ENCODE measurements around the gene GRK5.
A peak's percentile ranks its signal among the peaks of the same experiment; 100 is the strongest.

Gene GRK5

GRCh38 chr10:119286983-119287633, 79.7 kb downstream of the GRK5 start:
- Histone ChIP-seq H4K8ac (ENCODE audit: low read depth, low read length) (no peak overlapping the region), H3K4me1 (ENCODE audit: control insufficient read depth, low read depth, low read length) (peaks cover 2% of the 10 kb centered on the region), H2BK5ac (ENCODE audit: low read length) (no peak overlapping the region), H3K23ac (ENCODE audit: low read length) (no peak overlapping the region), H3K18ac (ENCODE audit: low read length) (no peak overlapping the region), H3K9ac (ENCODE audit: low read length) (no peak overlapping the region), H2BK120ac (ENCODE audit: low read depth, low read length) (no peak overlapping the region), H3K36me3 (ENCODE audit: control insufficient read depth, insufficient read depth, low read length) (no peaks in the 10 kb centered on the region), H3K79me2 (ENCODE audit: control insufficient read depth, insufficient read depth, low read length) (no peaks in the 10 kb centered on the region), H2AK5ac (ENCODE audit: low read length) (no peak overlapping the region), H4K5ac (ENCODE audit: low read length) (no peak overlapping the region), H3K4me2 (ENCODE audit: low read length) (no peak overlapping the region), H3K27me3 (ENCODE audit: insufficient read depth, low read length, poor library complexity) (no peaks in the 10 kb centered on the region), H3K79me1 (ENCODE audit: low read length) (no peaks in the 10 kb centered on the region), H3K56ac (ENCODE audit: low read length) (no peak overlapping the region), H2BK15ac (replicated peaks; ENCODE audit: low read depth) (no peak overlapping the region), H3K4ac (ENCODE audit: low read depth, low read length) (no peak overlapping the region), H3K27ac (ENCODE audit: low read depth, low read length) (no peak overlapping the region), H3K4me3 (ENCODE audit: low read length) (no peak overlapping the region)
- WGBS (ENCODE audit: extremely low coverage, insufficient coverage, low lambda C conversion rate) = no CpG with 5 or more reads among the region's 2 CpGs
- no peak for DNase-seq

DNA sequence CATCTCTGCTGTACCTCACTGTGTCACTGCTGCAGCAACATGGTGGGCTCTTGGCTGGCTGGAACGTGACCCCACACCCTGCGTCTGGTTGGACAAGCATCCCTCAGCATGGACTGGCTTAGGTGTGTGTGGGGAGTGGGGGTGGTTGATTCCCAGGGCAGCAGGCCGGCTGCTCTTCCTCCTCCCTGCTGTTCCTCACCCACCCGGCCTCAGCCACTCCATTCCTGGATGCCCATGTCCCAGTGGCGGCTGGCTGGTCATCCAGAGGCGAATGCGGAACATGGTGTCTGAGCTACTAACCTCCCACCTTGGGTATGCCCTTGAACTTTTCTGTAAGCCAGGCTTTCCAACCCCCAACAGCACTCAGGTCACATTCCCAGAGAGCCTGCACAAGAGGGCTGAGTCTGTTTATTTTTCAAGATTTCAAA, 81.2 kb downstream of the GRK5 start:
- no peak overlapping the region for H3K23ac ChIP-seq (ENCODE audit: low read length)
- no peak overlapping the region for H3K27ac ChIP-seq (ENCODE audit: low read depth, low read length)
- H3K4me3 ChIP-seq (ENCODE audit: low read length) = no peak overlapping the region
- no peaks in the 10 kb centered on the region for H3K79me2 ChIP-seq (ENCODE audit: control insufficient read depth, insufficient read depth, low read length)
- H2BK120ac ChIP-seq (ENCODE audit: low read depth, low read length) = no peak overlapping the region
- H3K79me1 ChIP-seq (ENCODE audit: low read length) = no peaks in the 10 kb centered on the region
- no peak overlapping the region for H3K9ac ChIP-seq (ENCODE audit: low read length)
- no peak overlapping the region for H3K4ac ChIP-seq (ENCODE audit: low read depth, low read length)
- H3K36me3 ChIP-seq (ENCODE audit: control insufficient read depth, insufficient read depth, low read length) = no peaks in the 10 kb centered on the region
- no peak overlapping the region for H4K5ac ChIP-seq (ENCODE audit: low read length)
- H2BK15ac ChIP-seq (replicated peaks; ENCODE audit: low read depth) = no peak overlapping the region
- H4K8ac ChIP-seq (ENCODE audit: low read depth, low read length) = no peak overlapping the region
- H3K56ac ChIP-seq (ENCODE audit: low read length) = no peak overlapping the region
- no CpG with 5 or more reads among the region's 7 CpGs for WGBS (ENCODE audit: extremely low coverage, insufficient coverage, low lambda C conversion rate)
- no peak overlapping the region for H2AK5ac ChIP-seq (ENCODE audit: low read length)
- no peak for DNase-seq
- no peak overlapping the region for H3K18ac ChIP-seq (ENCODE audit: low read length)
- peaks cover 2% of the 10 kb centered on the region for H3K4me1 ChIP-seq (ENCODE audit: control insufficient read depth, low read depth, low read length)
- H3K4me2 ChIP-seq (ENCODE audit: low read length) = no peak overlapping the region
- no peaks in the 10 kb centered on the region for H3K27me3 ChIP-seq (ENCODE audit: insufficient read depth, low read length, poor library complexity)
- no peak overlapping the region for H2BK5ac ChIP-seq (ENCODE audit: low read length)

DNA sequence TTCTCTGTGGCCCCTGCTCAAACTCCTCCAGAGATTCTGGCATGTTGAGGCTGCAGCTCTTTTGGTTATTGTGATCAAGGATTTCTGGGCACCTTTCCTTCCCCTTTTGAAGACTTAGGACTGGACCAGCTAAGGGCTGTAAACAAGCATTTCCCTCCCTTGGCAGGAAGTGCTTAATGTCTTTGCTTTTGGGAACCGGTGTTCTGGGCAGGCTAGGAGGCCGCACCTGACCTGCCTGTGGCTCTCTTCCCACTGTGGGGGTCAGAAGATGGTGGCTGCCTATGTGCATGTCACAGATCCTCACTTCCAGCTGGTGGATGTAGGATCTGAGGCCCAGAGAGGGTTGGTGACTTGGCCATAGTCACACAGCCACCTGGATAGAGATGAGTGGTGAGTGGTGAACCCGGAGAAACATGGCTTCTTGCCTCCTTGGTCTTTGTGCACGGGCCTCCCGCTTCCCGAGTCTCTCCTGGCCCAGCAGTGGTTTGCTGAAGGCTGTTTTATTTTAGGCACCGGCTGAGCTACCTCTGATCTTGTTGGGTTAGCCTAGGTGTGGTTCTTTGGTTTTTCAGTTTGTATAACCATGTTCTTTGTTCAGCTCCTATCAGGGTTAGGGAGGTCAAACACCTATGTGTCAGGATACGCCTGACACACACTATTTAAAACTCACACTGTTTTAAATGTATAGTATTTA, 82.0 kb downstream of the GRK5 start:
- no peaks in the 10 kb centered on the region for H3K27me3 ChIP-seq (ENCODE audit: insufficient read depth, low read length, poor library complexity)

GRCh38 chr10:119290301-119291048, 83.1 kb downstream of the GRK5 start:
- Histone ChIP-seq H3K36me3 (ENCODE audit: control insufficient read depth, insufficient read depth, low read length) (no peaks in the 10 kb centered on the region), H4K8ac (ENCODE audit: low read depth, low read length) (no peak overlapping the region), H3K56ac (ENCODE audit: low read length) (peak overlapping the region; percentile 18), H3K27me3 (ENCODE audit: insufficient read depth, low read length, poor library complexity) (no peaks in the 10 kb centered on the region), H2BK5ac (ENCODE audit: low read length) (no peak overlapping the region), H3K4me2 (ENCODE audit: low read length) (no peak overlapping the region), H2BK120ac (ENCODE audit: low read depth, low read length) (no peak overlapping the region), H2BK15ac (replicated peaks; ENCODE audit: low read depth) (no peak overlapping the region), H3K27ac (ENCODE audit: low read depth, low read length) (no peak overlapping the region), H4K5ac (ENCODE audit: low read length) (no peak overlapping the region), H3K23ac (ENCODE audit: low read length) (no peak overlapping the region), H3K4ac (ENCODE audit: low read depth, low read length) (no peak overlapping the region), H3K9ac (ENCODE audit: low read length) (no peak overlapping the region), H3K4me3 (ENCODE audit: low read length) (no peak overlapping the region), H3K18ac (ENCODE audit: low read length) (no peak overlapping the region), H3K79me1 (ENCODE audit: low read length) (no peaks in the 10 kb centered on the region), H3K4me1 (ENCODE audit: control insufficient read depth, low read depth, low read length) (peaks cover 2% of the 10 kb centered on the region), H3K79me2 (ENCODE audit: control insufficient read depth, insufficient read depth, low read length) (no peaks in the 10 kb centered on the region), H2AK5ac (ENCODE audit: low read length) (no peak overlapping the region)
- peak; percentile 65 for DNase-seq
- no CpG with 5 or more reads among the region's 12 CpGs for WGBS (ENCODE audit: extremely low coverage, insufficient coverage, low lambda C conversion rate)

More for the DNA sequence above, 82.0 kb downstream of the GRK5 start:
- no peak overlapping the region for H2AK5ac ChIP-seq (ENCODE audit: low read length)
- H2BK15ac ChIP-seq (replicated peaks; ENCODE audit: low read depth) = no peak overlapping the region
- H2BK120ac ChIP-seq (ENCODE audit: low read depth, low read length) = no peak overlapping the region
- no peak overlapping the region for H3K56ac ChIP-seq (ENCODE audit: low read length)
- no peak overlapping the region for H3K23ac ChIP-seq (ENCODE audit: low read length)
- peaks cover 2% of the 10 kb centered on the region for H3K4me1 ChIP-seq (ENCODE audit: control insufficient read depth, low read depth, low read length)
- no peak overlapping the region for H3K27ac ChIP-seq (ENCODE audit: low read depth, low read length)
- no peak overlapping the region for H3K9ac ChIP-seq (ENCODE audit: low read length)
- peak overlapping the region; percentile 34 for H4K5ac ChIP-seq (ENCODE audit: low read length)
- H2BK5ac ChIP-seq (ENCODE audit: low read length) = no peak overlapping the region
- H4K8ac ChIP-seq (ENCODE audit: low read depth, low read length) = no peak overlapping the region
- DNase-seq = no peak
- no peaks in the 10 kb centered on the region for H3K79me2 ChIP-seq (ENCODE audit: control insufficient read depth, insufficient read depth, low read length)
- H3K4ac ChIP-seq (ENCODE audit: low read depth, low read length) = no peak overlapping the region
- H3K79me1 ChIP-seq (ENCODE audit: low read length) = no peaks in the 10 kb centered on the region
- no peak overlapping the region for H3K18ac ChIP-seq (ENCODE audit: low read length)
- no peak overlapping the region for H3K4me2 ChIP-seq (ENCODE audit: low read length)
- no peak overlapping the region for H3K4me3 ChIP-seq (ENCODE audit: low read length)
- no peaks in the 10 kb centered on the region for H3K36me3 ChIP-seq (ENCODE audit: control insufficient read depth, insufficient read depth, low read length)
- WGBS (ENCODE audit: extremely low coverage, insufficient coverage, low lambda C conversion rate) = no CpG with 5 or more reads among the region's 8 CpGs

- Histone ChIP-seq H3K18ac (ENCODE audit: low read length) (no peak overlapping the region), H3K79me2 (ENCODE audit: control insufficient read depth, insufficient read depth, low read length) (no peaks in the 10 kb centered on the region), H2AK5ac (ENCODE audit: low read length) (no peak overlapping the region), H3K23ac (ENCODE audit: low read length) (no peak overlapping the region), H3K27ac (ENCODE audit: low read depth, low read length) (no peak overlapping the region), H2BK120ac (ENCODE audit: low read depth, low read length) (no peak overlapping the region), H4K8ac (ENCODE audit: low read depth, low read length) (no peak overlapping the region), H3K4me1 (ENCODE audit: control insufficient read depth, low read depth, low read length) (peaks cover 2% of the 10 kb centered on the region), H3K9ac (ENCODE audit: low read length) (no peak overlapping the region), H3K4me3 (ENCODE audit: low read length) (no peak overlapping the region), H3K27me3 (ENCODE audit: insufficient read depth, low read length, poor library complexity) (no peaks in the 10 kb centered on the region), H2BK5ac (ENCODE audit: low read length) (no peak overlapping the region), H3K36me3 (ENCODE audit: control insufficient read depth, insufficient read depth, low read length) (no peaks in the 10 kb centered on the region), H3K4me2 (ENCODE audit: low read length) (no peak overlapping the region), H4K5ac (ENCODE audit: low read length) (no peak overlapping the region), H3K4ac (ENCODE audit: low read depth, low read length) (no peak overlapping the region), H3K56ac (ENCODE audit: low read length) (no peak overlapping the region), H3K79me1 (ENCODE audit: low read length) (no peaks in the 10 kb centered on the region), H2BK15ac (replicated peaks; ENCODE audit: low read depth) (no peak overlapping the region)
- DNase-seq = no peak
- no CpG with 5 or more reads among the region's 6 CpGs for WGBS (ENCODE audit: extremely low coverage, insufficient coverage, low lambda C conversion rate)
Observed at GRCh38 chr10:119291223-119291900, 84.0 kb downstream of the GRK5 start.

Data from mesendoderm (in vitro differentiated cells).